Retinal pigment epithelial cell (primary cell): ENCODE measurements around the gene CELF2.
"Not testable (repeated sequence)": the region's sequence is repeated elsewhere in the genome, so short reads cannot be mapped to it uniquely, and the experiment has no call there.

ENCODE experiments used
- DNase-seq: peaks from one replicate; pipeline ENCODE4 v3.0.0-alpha.2; 2010; ENCODE audit warnings: low read depth
- H3K4me3 ChIP-seq: 2 replicates; pipeline ENCODE4 v1.5.1; 2011; ENCODE audit warnings: mild to moderate bottlenecking, low read length, control low read depth, moderate library complexity
- CTCF ChIP-seq: conservative IDR thresholded peaks from 2 replicates; pipeline ENCODE4 v1.5.1; 2011; ENCODE audit warnings: low read depth, low read length, control low read depth, inconsistent platforms

CELF2 gene

DNA sequence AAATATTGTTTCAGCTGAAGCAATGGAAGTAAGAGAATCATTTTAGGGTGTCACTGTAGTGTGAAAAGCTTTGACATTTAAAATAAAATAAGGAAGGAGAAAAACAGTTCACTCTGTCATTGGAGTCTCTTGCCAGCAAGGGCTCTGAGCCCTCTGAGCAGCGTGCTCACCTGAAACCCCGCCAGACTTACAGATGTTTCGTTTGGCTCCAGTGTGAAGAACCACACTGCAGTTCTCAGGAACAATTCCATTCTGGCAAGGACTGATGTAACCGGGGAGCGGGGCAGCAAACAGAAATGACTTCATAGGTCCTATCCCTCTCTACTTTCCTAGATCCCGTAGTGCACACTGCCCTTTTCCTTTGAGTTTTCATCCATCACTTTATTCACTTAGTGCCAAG, 164.3 kb downstream of the CELF2 start:
- TF ChIP-seq CTCF: no peak
- no peak for DNase-seq
- H3K4me3 ChIP-seq: no peak overlapping the region

DNA sequence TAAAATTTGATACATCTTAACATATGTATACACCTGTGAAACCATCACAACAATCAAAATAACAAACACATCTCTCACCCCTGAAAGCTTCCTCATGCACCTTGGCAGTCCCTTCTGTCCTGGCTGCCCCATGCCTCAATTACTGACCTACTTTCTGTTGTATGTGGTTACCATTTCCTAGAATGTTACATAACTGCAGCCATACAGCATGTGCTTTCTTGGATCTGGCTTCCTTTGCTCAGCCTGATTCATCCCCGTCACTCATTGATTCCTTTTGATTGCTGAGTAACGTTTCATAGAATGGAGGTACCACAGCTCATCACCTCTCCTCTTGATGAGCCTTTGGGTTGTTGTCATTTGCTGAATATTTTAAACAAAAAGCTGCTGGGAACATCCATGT, 165.3 kb downstream of the CELF2 start:
- TF ChIP-seq CTCF: no peak
- H3K4me3 ChIP-seq: no peak overlapping the region
- no peak for DNase-seq

GRCh38 chr10:11184093-11184492, 166.4 kb downstream of the CELF2 start:
- no peak overlapping the region for H3K4me3 ChIP-seq
- TF ChIP-seq CTCF: no peak
- no peak for DNase-seq

DNA sequence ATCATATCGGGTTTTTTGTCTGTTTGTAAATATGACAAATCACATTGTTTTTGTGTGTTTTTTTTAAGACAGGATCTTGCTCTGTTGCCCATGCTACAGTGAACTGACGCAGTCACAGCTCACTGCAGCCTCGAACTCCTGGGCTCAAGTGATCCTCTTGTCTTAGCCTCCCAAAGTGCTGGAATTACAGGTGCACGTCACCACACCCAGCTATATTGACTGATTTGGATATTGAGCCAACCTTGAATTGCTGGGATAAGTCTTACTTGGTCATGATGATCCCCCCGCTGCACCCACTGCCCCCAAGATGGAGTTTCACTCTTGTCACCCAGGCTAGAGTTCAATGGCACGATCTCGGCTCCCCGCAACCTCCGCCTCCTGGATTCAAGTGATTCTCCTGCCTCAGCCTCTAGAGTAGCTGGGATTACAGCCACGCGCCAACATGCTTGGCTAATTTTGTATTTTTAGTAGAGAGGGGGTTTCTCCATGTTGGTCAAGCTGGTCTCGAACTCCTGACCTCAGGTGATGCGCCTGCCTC, 167.5 kb downstream of the CELF2 start:
- DNase-seq, H3K4me3 ChIP-seq: not testable (repeated sequence)

DNA sequence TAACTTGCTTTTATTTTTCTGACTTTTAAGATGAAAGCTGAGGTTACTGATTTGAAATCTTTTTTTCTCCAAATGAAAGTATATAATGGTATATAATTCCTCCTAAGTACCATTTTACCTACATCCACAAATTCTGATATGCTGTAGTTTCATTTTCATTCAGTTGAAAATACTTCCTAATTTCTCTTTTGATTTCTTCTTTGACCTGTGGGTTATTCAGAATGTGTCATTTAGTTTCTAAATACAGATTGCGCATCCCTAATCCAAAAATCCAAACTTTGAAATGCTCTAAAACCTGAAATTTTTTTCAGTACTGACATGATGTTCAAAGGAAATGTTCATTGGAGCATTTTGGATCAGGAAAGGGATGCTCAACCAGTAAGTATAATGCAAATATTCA, 168.7 kb downstream of the CELF2 start:
- DNase-seq: no peak
- TF ChIP-seq CTCF: no peak
- no peak overlapping the region for H3K4me3 ChIP-seq

DNA sequence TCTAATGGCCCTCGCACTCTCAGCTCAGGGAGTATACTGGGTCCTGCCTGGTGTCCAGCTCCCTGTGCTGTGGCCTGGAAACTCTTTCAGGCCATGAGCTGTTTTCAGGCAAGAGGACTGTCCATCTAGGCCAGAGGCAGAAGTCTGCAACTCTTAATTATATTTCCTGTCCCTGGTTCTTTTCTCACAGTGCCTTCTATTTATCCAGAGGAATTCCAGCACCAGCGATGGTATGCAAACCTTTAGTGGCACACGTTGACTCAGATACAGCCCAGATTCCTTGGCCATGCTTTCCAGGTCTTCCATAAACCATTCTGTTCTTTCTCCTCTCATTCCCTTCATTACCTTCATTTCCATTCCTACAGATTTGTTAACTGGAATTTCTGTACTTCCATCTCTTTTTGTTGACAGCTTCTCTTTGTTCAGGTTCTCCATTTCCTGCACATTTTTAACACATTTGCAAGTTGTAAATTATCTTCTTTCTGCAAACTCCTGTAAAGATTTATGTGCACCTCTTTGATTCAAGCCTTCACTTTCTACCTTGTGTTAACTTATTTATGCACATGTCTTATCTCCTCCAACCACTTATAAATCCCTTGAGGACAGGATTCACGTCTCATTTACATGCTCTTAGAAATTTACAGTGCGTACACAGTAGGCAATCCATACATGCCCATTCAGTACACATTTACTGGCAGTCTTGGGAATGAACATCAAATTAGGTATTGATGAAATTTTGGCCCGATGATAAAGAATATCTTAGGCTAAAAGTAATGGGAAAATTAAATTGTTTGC, 172.1 kb downstream of the CELF2 start:
- DNase-seq: no peak
- no peak overlapping the region for H3K4me3 ChIP-seq
- TF ChIP-seq CTCF: no peak

GRCh38 chr10:11191190-11191589, 173.5 kb downstream of the CELF2 start:
- TF ChIP-seq CTCF: no peak
- no peak for DNase-seq
- no peak overlapping the region for H3K4me3 ChIP-seq
